Measurements from ENCODE around the gene SV2B. TPM values are rescaled to one million over a fixed set of nuclear protein-coding genes. Genes with fewer than 3 reads are reported as not detected.

SV2B gene
- total RNA-seq, 1 experiment from 2014 or later, result not detected

DNA sequence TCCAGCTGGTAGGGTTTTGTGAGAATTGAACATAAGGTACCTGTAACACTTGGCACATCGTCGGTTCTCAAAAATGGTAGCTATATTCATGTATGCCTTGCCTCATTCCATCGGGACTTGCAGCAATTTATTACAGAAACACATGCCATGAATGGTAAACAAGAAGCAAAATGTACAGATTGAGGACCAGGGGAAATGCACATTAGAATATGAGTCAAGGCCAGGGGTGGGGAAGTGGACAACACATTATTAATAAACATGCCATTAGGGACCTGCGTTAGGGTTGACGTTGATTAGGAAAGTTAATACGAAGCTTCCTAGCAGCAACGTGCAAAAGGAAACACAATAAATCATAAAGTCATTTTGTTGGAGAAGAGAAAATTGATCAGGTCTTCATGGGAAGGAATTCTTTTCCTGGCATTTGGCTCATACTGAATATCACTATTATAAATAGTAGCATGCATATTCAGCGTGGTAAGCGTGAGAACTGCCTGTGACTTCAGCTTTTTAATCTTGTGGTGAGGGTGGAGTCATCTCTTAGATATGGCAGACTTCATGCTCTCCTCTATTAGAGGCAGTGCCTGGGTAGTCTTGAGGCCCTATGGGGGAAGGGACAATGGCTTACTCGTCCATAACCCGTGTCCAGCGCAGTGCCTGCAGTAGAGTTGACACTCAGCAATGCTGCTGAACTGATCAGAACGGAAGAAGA is 184.9 kb downstream of the SV2B start:
- no TSS peak for BruUV-seq (replicated peaks)
- TF ChIP-seq RAD21 (IDR thresholded peaks at IDR 0.05; ENCODE audit: low read depth) (no peak), EZH2 (IDR thresholded peaks at IDR 0.05) (no peak), ELF1 (IDR thresholded peaks at IDR 0.05; ENCODE audit: borderline replicate concordance, low read depth) (no peak), SIN3A (IDR thresholded peaks at IDR 0.05; ENCODE audit: low read depth) (no peak), CBX3 (IDR thresholded peaks at IDR 0.05; ENCODE audit: low read depth) (no peak), YY1 (IDR thresholded peaks at IDR 0.05; ENCODE audit: extremely low read depth, insufficient replicate concordance, low read depth, low read length) (no peak), FOSL1 (IDR thresholded peaks at IDR 0.05; ENCODE audit: low read depth) (no peak)
- TF ChIP-seq, protein P1, sequence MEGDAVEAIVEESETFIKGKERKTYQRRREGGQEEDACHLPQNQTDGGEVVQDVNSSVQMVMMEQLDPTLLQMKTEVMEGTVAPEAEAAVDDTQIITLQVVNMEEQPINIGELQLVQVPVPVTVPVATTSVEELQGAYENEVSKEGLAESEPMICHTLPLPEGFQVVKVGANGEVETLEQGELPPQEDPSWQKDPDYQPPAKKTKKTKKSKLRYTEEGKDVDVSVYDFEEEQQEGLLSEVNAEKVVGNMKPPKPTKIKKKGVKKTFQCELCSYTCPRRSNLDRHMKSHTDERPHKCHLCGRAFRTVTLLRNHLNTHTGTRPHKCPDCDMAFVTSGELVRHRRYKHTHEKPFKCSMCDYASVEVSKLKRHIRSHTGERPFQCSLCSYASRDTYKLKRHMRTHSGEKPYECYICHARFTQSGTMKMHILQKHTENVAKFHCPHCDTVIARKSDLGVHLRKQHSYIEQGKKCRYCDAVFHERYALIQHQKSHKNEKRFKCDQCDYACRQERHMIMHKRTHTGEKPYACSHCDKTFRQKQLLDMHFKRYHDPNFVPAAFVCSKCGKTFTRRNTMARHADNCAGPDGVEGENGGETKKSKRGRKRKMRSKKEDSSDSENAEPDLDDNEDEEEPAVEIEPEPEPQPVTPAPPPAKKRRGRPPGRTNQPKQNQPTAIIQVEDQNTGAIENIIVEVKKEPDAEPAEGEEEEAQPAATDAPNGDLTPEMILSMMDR (IDR thresholded peaks at IDR 0.05 in 2 of 3, conservative IDR thresholded peaks at IDR 0.05 in 1 of 3; ENCODE audit: borderline replicate concordance in 1 of 3, insufficient read depth in 1 of 3, low read depth in 2 of 3, low read length in 2 of 3), result no peak
- TF ChIP-seq, protein P2, sequence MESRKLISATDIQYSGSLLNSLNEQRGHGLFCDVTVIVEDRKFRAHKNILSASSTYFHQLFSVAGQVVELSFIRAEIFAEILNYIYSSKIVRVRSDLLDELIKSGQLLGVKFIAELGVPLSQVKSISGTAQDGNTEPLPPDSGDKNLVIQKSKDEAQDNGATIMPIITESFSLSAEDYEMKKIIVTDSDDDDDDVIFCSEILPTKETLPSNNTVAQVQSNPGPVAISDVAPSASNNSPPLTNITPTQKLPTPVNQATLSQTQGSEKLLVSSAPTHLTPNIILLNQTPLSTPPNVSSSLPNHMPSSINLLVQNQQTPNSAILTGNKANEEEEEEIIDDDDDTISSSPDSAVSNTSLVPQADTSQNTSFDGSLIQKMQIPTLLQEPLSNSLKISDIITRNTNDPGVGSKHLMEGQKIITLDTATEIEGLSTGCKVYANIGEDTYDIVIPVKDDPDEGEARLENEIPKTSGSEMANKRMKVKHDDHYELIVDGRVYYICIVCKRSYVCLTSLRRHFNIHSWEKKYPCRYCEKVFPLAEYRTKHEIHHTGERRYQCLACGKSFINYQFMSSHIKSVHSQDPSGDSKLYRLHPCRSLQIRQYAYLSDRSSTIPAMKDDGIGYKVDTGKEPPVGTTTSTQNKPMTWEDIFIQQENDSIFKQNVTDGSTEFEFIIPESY (IDR thresholded peaks at IDR 0.05; ENCODE audit: extremely low read depth, insufficient replicate concordance, low read length), result no peak
- TF ChIP-seq, protein P3, sequence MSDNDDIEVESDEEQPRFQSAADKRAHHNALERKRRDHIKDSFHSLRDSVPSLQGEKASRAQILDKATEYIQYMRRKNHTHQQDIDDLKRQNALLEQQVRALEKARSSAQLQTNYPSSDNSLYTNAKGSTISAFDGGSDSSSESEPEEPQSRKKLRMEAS (IDR thresholded peaks at IDR 0.05), result no peak
- TF ChIP-seq, protein P4, sequence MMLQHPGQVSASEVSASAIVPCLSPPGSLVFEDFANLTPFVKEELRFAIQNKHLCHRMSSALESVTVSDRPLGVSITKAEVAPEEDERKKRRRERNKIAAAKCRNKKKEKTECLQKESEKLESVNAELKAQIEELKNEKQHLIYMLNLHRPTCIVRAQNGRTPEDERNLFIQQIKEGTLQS (IDR thresholded peaks at IDR 0.05), result no peak

More for the DNA sequence above, 184.9 kb downstream of the SV2B start:
- Histone ChIP-seq H3K4me2 (ENCODE audit: low read length) (no peak overlapping the region), H3K4me1 (ENCODE audit: control insufficient read depth in 1 of 2, insufficient read depth in 2 of 2, low read length in 2 of 2) (no peaks in the 10 kb centered on the region), H2AFZ (ENCODE audit: low read depth, low read length, poor library complexity, severe bottlenecking) (no peak overlapping the region), H3K27me3 (ENCODE audit: insufficient read depth, low read length) (peaks cover 33% of the 10 kb centered on the region), H3K79me2 (ENCODE audit: insufficient read depth, low read length) (no peaks in the 10 kb centered on the region), H3K36me3 (ENCODE audit: control insufficient read depth in 1 of 2, insufficient read depth in 2 of 2, low read length in 2 of 2) (no peaks in the 10 kb centered on the region), H3K9me3 (ENCODE audit: control insufficient read depth in 1 of 2, insufficient read depth in 1 of 2, low read depth in 1 of 2, low read length in 2 of 2) (no peaks in the 10 kb centered on the region), H3K9ac (ENCODE audit: low read length) (no peak overlapping the region), H3K4me3 (replicated peaks in 1 of 2; ENCODE audit: low read depth in 1 of 2, low read length in 2 of 2) (no peak overlapping the region), H4K20me1 (ENCODE audit: insufficient read depth) (no peaks in the 10 kb centered on the region), H3K27ac (ENCODE audit: low read depth, low read length) (no peak overlapping the region), H3K9me2 (ENCODE audit: insufficient read depth) (no peaks in the 10 kb centered on the region)
- DNase-seq (ENCODE audit: low read depth, low spot score) (no peak), ATAC-seq (no peak)
- ChIA-PET POLR2A (no interaction called here), CTCF (interaction anchor here (0.6 kb wide), 1 partner anchor 144 kb away, joined by 3 read pairs; no protein-coding TSS in a partner anchor), RAD21 (ENCODE audit: low non-redundant PET in 1 of 2, low total read pairs in 2 of 2, uncharacterized antibody in 2 of 2, unreplicated experiment in 2 of 2) (no interaction called here)
- intact Hi-C loops (cut with micrococcal nuclease), result no loop called here
